Fibroblast of skin of right biceps (primary cell): ENCODE data around the gene LBR.
A peak's percentile ranks its signal among the peaks of the same experiment; 100 is the strongest.

Experiments
- DNase-seq: peaks from one replicate; pipeline ENCODE4 v3.0.0-alpha.2; 2013

Gene LBR

DNA sequence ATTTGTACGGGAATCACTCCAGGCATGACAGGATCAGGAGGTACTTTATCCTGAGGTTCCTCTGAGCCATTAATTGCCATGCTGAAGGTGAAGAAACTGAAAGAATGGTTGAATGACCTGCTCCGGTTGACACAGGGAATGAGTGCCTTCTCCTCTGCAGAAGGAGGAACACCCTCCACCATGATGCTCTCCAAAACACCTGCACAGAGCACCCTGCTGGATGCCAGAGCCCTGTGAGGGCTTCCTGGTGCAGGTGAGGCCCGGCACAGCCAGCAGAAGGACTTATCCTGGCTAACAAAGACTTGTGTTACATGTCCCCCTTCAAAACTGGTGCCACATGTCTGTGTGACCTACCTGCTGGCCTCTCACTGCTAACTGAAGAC is 14.3 kb upstream of the LBR start:
- no peak for DNase-seq

DNA sequence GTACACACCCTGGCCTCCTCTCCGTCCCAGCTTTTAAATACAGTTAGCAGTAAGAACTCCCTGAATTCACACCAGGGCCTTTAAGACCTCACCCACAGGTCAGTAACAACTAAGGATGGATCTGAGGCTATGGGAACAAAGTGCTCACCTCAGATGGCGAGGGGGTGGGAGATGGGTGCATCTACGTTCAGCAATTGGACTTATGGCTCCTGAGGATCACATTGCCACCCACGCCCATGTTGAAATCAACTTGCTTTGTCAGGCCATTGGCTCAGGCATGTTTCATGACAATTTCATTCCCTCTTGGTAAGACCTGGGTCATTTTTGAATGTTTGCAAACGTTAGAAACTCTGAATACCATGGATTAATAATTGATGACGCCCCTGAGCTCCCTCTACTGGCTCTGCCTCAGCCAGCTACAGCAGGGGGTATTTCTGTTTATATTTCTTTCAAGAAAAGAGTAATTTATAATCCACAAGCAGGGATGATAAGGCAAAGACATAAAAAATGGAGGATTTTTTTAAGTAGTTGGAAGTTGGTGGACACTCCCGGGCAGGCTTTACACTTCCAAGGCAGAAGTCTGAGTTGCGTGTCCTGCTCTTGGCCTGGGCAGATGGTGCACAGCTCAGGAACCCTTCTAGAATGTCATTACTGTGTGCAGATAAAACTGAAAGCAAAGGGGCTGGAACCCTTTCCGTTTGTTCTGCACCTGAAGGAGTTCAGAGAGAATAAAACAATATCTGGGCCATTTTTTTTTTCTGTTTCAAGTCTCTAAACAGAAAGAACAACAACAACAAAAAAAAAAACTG is 13.7 kb upstream of the LBR start:
- no peak for DNase-seq

DNA sequence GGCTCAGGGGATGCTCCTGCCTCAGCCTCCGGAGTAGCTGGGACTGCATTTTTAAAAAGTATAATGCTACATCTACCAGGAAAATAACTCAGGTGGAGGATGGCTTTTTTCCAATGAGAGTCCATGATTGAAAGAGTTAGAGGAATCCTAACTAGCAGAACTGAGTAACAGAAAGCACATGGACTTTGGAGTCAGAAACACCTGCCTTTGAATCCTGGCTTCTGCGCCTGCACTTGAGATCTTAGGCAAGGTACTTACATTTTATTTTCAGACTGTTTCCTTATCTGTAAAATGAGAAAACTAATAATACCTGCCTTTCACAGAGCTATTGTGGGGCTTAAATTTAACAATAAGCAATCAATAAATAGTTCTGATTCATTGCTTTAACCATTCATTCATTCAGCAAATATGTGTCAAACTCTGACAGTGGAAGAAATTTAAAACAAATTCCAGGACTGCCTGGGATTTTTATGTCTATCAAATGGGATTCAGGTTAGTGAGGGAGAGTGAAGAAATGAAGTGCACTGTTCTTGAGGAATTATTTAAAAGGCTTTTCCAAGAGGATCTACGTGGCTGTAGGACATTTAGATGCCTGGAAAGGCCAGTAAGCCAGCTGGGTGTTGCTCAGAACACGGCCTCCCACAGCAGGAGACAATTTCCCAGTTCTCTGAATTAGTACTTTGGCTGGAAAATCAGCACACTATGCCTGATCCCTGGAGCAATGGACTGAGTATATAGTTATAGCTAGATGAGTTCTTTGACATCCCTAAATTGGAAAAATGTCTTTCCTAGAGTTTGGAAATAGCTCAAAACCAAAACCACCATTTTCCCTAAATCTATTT is 12.8 kb upstream of the LBR start:
- no peak for DNase-seq

DNA sequence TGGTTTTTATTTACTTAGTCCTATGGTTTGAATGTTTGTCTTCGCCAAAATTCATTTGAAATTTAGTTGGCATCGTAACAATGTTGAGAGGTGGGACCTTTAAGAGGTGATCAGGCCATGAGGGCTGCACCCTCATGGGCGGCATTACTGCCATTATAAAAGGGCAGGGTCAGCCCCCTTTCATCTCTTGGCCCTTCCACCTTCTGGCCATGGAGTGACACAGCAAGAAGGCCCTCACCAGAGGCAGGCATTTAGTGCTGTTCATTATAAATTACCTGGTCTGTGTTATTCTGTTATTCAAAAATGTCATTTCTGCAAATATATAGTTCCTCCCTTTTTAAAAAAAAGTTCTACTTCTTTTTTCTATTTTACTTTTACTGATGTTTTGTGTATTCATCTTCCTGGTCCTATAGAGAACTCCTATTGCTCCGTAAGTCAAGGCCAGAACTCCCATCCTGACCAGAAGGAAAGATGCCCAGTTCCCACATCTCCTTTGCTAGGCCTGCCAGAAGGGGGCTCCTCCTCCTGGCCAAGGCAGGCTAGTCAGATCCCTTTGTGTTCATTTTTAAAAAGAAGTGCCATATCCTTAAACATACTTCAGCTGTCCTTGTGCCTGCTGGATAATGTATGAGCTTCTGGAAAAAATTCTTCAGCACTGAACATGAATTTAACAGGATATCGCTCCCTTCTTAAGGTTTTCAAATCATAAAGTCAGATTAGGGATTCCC is 10.0 kb upstream of the LBR start:
- no peak for DNase-seq

DNA sequence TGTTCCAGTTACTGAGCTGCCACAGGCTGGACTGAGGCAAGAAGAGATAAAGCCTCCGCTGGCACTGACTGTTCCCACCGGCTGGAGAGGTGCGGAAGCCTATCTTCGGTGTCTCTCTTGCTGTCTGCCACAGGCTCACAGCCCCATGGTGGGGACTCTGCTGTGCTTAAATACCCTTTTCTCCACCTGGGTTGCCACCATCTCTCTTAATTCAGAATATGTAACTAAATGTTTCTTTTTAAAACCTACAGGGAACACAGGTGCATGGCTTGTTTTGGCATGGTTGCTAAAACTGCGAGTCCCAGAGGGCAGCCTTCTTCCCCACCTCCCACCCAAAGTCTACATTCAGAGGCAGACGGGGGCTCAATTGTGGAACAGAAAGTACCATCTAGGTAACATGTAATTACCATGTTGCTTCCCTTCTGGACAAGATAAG is 8.1 kb upstream of the LBR start:
- no peak for DNase-seq

DNA sequence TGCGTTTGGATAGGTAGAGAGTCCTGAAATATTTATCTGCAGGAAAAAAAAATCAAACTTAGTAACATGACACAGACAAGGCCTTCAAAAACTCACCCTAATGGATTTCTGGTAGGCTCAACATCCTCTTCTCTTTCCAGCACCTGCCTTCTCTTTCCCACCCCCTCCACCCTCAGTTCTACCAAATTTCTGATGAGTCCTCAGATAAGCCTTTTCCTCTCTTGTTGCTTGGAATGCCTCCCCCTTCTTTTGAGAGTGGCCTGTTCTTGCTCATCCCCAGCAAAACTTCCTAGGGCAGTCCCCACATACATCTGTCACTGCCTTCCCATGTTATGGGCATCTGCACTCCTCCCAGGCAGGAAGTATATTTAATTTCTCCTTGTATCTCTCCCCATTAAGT is 7.6 kb upstream of the LBR start:
- no peak for DNase-seq

DNA sequence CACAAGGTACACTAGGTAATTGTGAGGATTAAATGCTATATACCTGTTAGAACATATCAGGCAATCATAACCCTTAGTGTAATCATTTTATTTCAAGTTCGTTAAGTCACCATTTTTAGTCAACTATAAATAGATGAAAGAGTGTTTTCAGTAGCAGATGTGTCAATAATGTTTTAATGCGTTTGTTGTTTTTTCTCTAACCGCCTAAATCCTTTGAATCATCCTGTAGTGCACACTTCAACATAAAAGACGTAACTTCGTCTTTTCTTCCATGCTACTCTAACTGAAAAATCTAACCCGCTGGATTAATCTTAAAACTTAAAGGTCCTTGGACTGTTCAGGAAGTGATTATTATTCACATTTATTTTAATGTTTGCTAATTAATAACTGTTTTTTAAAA is 7.2 kb upstream of the LBR start:
- no peak for DNase-seq

DNA sequence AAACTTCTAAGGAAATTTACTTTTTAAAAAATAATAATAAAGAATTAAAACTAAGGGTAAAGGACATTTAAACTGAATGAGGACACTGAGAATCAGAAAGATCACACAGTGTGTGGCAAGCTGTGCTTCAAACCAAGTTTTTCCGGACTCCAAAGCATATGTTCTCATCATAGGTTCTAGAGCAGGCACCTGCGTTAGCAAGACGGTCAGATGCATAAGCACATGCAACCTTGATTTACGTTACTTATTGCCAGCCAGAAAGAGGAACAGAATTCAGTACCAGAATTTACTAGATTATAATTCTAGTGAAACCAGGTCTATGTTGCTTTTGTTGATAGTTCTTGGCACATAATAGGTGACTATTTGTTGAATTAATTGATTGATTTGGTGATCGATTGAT is 6.2 kb upstream of the LBR start:
- DNase-seq = no peak

DNA sequence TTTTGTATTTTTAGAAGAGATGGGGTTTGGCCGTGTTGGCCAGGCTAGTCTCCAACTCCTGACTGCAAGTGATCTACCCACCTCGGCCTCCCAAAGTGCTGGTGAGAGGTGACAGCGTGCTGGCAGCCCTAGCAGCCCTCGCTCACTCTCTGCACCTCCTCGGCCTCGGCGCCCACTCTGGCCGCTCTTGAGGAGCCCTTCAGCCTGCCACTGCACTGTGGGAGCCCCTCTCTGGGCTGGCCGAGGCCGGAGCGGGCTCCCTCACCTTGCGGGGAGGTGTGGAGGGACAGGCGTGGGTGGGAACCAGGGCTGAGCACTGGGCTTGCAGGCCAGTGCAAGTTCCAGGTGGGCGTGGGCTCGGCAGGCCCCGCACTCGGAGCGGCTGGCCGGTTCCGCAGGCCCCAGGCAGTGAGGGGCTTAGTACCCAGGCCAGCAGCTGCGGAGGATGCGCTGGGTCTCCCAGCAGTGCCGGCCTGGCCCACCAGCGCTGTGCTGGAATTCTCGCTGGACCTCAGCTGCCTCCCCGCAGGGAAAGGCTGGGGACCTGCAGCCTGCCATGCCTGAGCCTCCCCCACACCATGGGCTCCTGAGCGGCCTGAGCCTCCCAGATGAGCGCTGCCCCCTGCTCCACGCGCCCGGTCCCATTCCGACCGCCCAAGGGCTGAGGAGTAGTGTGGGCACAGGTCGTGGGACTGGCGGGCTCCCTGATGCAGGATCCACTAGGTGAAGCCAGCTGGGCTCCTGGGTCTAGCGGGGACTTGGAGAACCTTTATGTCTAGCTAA is 3.4 kb upstream of the LBR start:
- no peak for DNase-seq

DNA sequence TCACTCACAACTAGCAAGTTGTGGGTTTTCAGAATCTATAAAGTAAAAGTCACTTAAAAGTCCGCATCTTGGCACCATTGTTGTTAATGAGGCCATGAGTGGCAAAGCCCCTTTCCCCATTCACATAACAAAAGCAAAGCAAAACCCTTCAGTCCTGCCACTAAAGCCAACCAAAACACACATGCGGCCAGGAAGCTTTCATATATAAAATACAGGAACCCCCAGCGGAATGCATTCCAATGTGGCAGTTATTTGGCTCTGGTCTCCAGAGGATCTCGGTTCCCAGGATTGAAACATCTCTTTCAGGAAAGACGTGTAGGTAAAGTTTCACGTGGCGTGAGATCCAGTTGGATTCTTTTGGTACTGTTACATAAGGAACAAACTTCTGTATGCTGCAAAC is 2.5 kb upstream of the LBR start:
- no peak for DNase-seq

DNA sequence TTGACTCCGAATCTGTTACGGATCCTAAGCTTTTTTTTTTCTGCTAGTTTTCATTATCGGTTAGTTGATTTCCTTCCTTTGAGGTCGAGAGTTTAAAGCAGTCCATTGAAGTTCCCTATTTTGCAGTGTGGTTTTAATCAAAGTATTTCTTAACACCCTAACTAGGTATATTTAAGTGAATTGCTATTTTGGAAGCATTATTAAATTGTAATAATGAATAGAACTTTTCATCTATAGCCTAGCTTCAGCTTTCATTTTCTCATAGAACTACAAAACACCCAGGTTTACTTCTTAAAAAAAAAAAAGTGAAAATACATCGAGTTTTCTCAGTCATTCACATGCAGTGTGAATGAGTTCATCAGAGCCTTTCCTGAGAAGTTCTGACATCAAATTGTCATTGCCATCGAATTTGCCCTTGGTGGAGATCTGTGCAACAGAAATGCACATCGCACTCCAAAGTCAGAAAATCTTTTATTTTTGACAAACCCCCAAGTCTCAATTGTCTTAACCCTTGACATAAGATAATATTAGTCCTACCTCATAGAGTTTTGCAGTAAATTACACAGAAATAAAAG is 1.1 kb upstream of the LBR start:
- no peak for DNase-seq

DNA sequence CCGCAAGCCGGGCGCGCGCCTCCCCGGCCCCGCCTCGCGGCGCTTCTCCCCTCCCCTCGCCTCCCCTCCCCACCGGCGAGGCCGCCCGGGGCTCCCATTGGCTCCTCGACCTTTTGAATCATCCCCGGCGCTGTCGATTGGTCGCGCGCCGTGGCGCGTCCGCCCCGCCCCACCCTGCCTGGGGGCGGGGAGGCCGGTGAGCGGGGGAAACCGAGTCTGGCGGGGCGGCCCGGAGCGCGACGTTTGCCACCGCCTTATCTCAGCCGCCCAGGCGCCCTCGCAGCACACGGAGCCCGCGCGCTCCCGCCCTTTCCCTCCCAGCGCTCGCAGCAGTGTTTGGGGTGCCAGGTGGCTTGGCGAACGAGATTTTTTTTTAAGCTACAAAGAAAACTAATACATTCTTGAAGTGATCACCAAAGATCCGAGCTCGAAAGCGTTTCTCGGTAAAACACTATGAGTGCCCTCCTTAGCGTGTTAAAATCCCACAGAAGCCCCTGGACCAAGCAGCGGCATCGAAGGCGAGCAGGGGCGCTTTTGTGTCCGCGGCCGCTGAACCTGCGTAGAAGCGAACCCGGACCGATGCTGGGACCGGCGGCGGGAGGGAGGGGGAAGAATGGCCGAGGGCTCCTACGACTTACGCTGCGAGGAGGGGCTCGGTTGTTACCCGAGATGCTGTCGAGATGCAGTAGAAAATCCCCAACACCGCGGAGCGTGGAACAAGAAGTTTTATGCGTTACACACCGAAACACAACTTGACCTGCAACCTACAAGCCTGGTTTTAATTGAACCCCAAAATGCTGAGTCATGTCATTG is 436 bp upstream of the LBR start:
- DNase-seq = peak; percentile 93

DNA sequence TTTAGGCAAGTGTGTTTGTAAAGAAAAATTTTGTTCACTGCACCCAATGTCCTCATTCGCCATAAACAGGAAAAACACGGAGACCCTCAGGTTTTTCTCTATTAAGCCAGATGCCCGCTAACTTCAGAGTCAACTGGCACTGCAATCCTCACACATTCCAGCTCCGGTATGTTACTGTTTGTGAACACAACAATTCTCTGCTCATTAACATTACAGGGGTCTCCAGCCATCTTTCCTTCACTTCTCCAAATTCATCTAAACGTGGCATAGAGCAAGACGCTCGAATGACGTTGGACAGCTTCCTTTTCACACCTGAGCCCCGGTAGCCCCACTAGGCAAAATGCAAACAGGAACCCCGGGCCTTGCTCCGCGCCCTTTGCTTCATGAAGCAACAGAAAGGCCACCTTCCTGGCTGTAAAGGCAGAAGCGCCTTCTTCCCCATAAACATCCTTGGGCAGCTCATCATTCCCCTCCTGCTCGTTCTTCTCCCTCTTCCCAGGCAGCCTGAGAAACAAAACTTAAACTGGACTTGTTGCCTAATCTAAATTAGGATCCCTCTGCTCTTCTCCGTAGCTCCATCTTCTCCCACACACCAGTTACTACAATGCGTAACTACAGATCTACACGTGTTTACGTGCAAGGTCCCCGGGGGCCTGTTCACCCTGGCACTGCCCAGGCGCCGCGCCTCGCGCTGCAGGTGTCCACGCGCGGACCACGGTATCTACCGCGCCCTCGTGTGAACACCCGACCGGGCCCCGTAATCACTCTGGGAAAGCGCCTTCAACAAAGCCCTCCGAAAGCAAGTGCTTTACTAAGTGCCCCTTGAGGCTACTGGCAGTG is 1.2 kb downstream of the LBR start:
- peak; percentile 21 for DNase-seq

DNA sequence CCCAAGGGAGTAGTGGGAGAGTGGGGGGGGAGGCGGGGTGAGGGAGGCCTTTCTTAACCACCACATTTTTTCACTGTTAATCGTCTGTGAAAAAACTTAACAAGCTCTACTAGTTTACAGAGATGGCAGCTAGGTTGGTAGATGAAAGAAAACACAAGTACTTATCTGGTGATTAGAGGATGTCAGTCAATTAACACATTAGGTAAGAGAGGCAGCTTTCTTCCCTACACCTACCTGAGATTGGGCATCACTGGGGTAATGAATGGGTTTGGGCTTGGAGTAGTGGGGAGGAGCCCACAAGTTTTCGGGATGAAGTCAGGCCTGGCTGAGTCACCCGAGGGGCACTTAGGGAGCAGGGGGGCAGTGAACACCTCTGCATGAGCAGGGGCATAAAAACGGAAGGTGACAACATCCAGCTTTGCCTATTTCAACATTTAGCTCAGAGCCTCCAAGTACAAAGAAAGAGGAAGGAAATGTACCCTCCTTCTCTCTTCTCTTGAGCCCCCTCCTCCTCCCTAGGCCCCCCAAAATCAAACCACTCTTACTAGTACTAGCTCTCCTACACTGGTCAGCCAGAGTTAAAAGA is 2.5 kb downstream of the LBR start:
- peak; percentile 83 for DNase-seq

DNA sequence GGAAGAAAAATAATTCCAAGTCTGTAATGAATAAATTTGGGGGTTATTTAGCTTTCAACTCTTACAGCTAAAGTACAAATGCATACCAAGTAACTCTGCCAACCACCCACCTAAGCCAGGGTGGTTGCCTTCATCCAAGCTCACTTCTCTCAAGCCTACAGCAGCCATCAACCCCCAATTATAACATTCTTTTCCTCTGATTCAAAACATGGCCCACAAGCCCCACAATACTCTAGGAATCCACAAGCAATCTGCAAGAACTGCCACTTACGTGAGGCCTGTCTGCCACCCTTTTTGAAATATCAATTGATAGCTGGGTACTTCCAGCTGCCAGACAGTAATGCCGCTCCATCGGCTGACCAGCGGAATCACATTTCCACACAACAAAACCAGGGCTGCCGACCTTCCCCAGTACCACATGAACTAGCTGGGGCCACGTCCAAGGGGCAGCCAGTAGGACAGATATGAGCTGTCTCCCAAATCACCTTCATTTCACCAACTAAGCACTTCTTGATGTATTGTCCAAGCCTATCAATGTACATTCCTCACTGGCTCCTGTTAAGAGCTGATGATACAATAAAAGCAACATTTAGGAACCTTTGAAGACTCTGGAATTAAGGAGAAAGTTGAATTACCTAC is 3.2 kb downstream of the LBR start:
- DNase-seq = peak; percentile 84

DNA sequence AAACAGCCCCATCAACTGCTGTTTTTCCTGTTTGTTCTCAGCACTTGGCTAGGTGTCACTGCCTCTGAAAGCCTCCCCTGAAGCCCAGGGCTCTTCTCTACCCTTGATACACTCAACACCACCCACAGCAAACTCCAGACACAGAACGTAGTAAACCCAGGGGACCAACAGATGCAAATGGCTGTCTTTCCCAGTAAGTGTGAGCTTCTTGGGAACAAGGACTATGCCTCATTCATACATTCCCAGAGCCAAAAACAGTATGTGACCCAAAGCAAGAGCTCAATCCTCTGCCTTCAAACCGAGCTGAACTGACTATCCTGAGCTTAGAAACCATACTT is 4.4 kb downstream of the LBR start:
- no peak for DNase-seq

DNA sequence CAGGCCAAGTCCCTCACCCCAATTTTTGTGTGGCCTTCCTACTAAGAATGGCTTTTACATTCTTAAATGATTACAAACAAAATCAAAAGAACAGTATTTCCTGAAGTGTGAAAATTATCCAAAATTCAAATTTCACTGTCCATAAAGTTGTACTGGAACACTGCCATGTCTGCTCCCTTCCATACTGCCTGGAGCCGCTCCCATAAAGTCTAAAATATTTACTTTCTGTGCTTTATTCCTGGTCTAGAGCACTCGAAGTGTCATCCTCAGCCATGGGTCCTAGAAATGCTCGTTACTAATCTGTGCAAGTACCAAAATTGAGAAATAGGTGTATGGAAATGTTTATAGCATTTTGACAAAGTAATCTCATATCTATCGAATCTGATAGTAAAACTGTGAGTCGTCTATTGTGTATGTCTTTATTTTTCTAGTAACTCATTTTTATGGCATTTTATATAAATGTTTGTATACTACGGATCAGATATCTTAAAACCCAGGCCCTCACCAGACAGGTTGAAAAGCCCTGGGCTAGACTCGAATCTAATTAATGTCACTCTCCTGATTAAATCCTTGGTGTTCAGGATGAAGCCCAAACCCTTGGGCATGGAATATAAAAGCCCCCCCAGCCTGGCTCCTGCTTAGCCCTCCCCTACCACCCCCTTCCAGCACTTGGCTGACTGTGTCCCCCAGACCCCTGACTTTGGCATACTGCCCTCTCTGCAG is 4.9 kb downstream of the LBR start:
- DNase-seq = no peak

DNA sequence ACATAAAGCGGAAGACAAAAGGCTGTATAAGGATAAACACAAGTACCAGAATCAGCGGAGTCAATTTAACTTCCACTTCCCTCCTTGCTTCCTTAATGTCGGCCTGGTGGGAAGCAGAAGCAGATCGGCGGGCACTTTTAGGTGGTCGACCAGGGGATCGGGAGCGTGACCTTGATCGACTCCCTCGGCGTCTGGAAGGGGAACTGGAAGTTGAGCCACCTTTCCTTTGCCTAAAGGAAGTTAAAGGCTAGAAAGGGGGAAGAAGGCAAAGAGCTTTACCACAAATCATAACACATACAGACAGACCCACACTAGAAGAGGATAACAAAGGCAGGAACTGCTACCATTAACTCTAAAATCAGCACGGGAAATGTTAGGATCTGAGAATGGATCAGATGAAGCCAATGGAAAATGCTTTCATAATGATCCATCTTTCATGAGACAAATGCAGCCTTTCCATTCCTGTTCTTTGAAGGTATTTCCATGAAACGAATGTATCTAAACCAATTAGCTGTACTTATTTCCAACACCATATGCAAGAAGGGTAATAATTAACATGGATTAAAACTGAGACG is 5.7 kb downstream of the LBR start:
- DNase-seq = no peak

DNA sequence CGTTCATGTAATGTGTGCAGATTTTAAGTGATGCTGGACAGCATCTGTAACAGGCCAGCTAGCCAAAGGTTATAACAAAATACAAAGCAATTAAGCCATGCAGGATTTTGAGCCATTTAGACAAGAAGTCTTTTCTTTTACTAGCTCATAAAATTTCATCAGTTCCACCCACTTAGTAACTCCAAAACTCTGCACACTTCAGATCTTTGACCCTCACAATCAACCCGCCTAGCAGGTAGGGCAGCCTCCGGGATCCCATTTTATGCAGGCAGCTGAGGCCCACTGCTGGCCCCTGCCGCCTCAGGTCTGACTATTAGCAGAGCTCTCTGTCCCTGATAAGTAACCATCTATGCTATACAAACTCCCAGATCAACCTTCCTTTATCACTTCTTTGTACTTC is 9.2 kb downstream of the LBR start:
- DNase-seq = no peak
